Measurements from ENCODE around the gene TREX2. TPM values are rescaled to one million over a fixed set of nuclear protein-coding genes. Genes with fewer than 3 reads are reported as not detected.

The TREX2 gene
- total and polyA plus RNA-seq, 2 of the 4 experiments (the other 2 are of a cell fraction): 0.36 to 0.84 TPM

GRCh38 chrX:153445106-153445855 is 575 bp downstream of the TREX2 start:
- Histone ChIP-seq H3K9ac (ENCODE audit: low read depth, low read length) (no peak overlapping the region), H2AFZ (replicated peaks; ENCODE audit: low read length, poor library complexity) (no peak overlapping the region), H3K4ac (ENCODE audit: low read depth, low read length) (no peak overlapping the region), H3K27me3 (ENCODE audit: control insufficient read depth, insufficient read depth, low read length) (peaks cover 3% of the 10 kb centered on the region), H2BK15ac (ENCODE audit: low read depth, low read length) (no peak overlapping the region), H3K4me2 (ENCODE audit: low read depth, low read length) (no peak overlapping the region), H2BK20ac (ENCODE audit: low read depth, low read length) (no peak overlapping the region), H3K56ac (ENCODE audit: extremely low read depth, insufficient read depth, low read length) (no peak overlapping the region), H4K20me1 (ENCODE audit: insufficient read depth, low read length) (no peaks in the 10 kb centered on the region; the same call in 1 of the 2 replicates), H3K4me1 (ENCODE audit: control insufficient read depth, insufficient read depth, low read length) (no peaks in the 10 kb centered on the region), H3K27ac (ENCODE audit: insufficient read depth, low read length) (no peak overlapping the region), H2AK9ac (replicated peaks; ENCODE audit: low read depth, low read length, poor library complexity) (no peak overlapping the region), H3K18ac (ENCODE audit: low read depth, low read length) (no peak overlapping the region), H3K9me1 (ENCODE audit: insufficient read depth, low read length) (no peaks in the 10 kb centered on the region), H3K23ac (ENCODE audit: low read depth, low read length) (no peak overlapping the region), H2BK5ac (ENCODE audit: low read depth, low read length, poor library complexity, severe bottlenecking) (no peak overlapping the region), H4K8ac (ENCODE audit: low read depth in 2 of 2, low read length in 2 of 2) (no peak overlapping the region), H3K79me1 (ENCODE audit: low read depth in 1 of 2, low read length in 2 of 2) (no peaks in the 10 kb centered on the region), H4K5ac (ENCODE audit: low read depth, low read length) (no peak overlapping the region), H3K4me3 (ENCODE audit: insufficient read depth, low read depth, low read length) (no peak overlapping the region), H2BK120ac (ENCODE audit: low read depth, low read length) (no peak overlapping the region), H3K9me3 (ENCODE audit: control insufficient read depth, insufficient read depth, low read length) (peaks cover 3% of the 10 kb centered on the region; the same call in 1 of the 2 replicates), H3K14ac (replicated peaks; ENCODE audit: low read depth, low read length) (no peak overlapping the region), H4K91ac (ENCODE audit: insufficient read depth, low read depth, low read length) (no peak overlapping the region), H2AK5ac (ENCODE audit: low read depth, low read length) (no peak overlapping the region), H3K36me3 (ENCODE audit: control insufficient read depth, insufficient read depth, low read length) (no peaks in the 10 kb centered on the region)
- DNase-seq: no peak
- CTCF ChIA-PET: no interaction called here
- TF ChIP-seq CTCF (conservative IDR thresholded peaks at IDR 0.05; ENCODE audit: low read depth, low read length) (no peak), NFE2L2 (IDR thresholded peaks at IDR 0.05; ENCODE audit: low read depth, low read length) (no peak), MAZ (IDR thresholded peaks at IDR 0.05; ENCODE audit: borderline replicate concordance, low read depth, low read length) (no peak), ELK1 (IDR thresholded peaks at IDR 0.05; ENCODE audit: borderline replicate concordance, low read depth, low read length) (no peak), CHD1 (IDR thresholded peaks at IDR 0.05; ENCODE audit: low read depth, low read length) (no peak), RAD21 (IDR thresholded peaks at IDR 0.05; ENCODE audit: low read length) (no peak), SMC3 (IDR thresholded peaks at IDR 0.05; ENCODE audit: low read depth, low read length) (no peak), BHLHE40 (IDR thresholded peaks at IDR 0.05; ENCODE audit: low read depth, low read length) (no peak), POLR2A (IDR thresholded peaks at IDR 0.05; ENCODE audit: low read depth, low read length) (no peak), RFX5 (IDR thresholded peaks at IDR 0.05; ENCODE audit: low read depth, low read length) (no peak), FOS (IDR thresholded peaks at IDR 0.05; ENCODE audit: low read depth, low read length) (no peak), CEBPB (IDR thresholded peaks at IDR 0.05; ENCODE audit: low read depth, low read length) (no peak), RCOR1 (IDR thresholded peaks at IDR 0.05; ENCODE audit: insufficient replicate concordance, low read length) (no peak)
- dilution Hi-C loops (cut with HindIII; ENCODE audit: low sequenced_read_pairs, unreplicated experiment) (no loop called here), in situ Hi-C loops (cut with MboI; ENCODE audit: low sequenced_read_pairs) (no loop called here), intact Hi-C loops (cut with micrococcal nuclease) (no loop called here)
- no TSS peak for BruUV-seq (replicated peaks)
- WGBS, 2 experiments (ENCODE audit: extremely low coverage in 2 of 2, insufficient read length in 1 of 2): 86% methylated on average over 21 of the region's 35 CpGs; no CpG with 5 or more reads in 1 of the 2 experiments
- no peak for ATAC-seq (ENCODE audit: low read depth)
- POLR2A ChIA-PET (ENCODE audit: unreplicated experiment): interaction anchor here (0.7 kb wide), 1 partner anchor 924 kb away, joined by 3 read pairs; no protein-coding TSS in a partner anchor

Measured in IMR-90 (cell line).